Myocyte (in vitro differentiated cells): ENCODE measurements around the gene PLA2G2D. TPM values are rescaled to one million over a fixed set of nuclear protein-coding genes. Genes with fewer than 3 reads are reported as not detected.

Source experiments
- DNase-seq: peaks from one replicate; pipeline ENCODE4 v3.0.0-alpha.2; 2012; ENCODE audit warnings: low read depth
- polyA plus RNA-seq: library from polyadenylated mRNA; unstranded; fragments of >200 nt; gene quantifications from one replicate; pipeline ENCODE4 v1.2.1, GENCODE V29; 2012; ENCODE audit warnings: missing spikeins
- total RNA-seq: library from RNA; depleted of rRNA; stranded (reverse); fragments of >200 nt; gene quantifications from 2 replicates; pipeline ENCODE4 v1.2.3, GENCODE V29; 2014

Gene PLA2G2D
- not detected in 2 replicates for total RNA-seq
- not detected for polyA plus RNA-seq

- no peak for DNase-seq
Measured at GRCh38 chr1:20119347-20119746, at the start of gene PLA2G2D. Gene PLA2G2D, minus strand, starts transcription at chr1:20119536. Its CDS starts 38 bp downstream, at chr1:20119498.

- DNase-seq, result no peak
Measured at GRCh38 chr1:20168564-20169491, 49.5 kb upstream of the PLA2G2D start.

- DNase-seq, result no peak
Measured at GRCh38 chr1:20167126-20167525, 47.8 kb upstream of the PLA2G2D start.

GRCh38 chr1:20166051-20166450, 46.7 kb upstream of the PLA2G2D start:
- no peak for DNase-seq

GRCh38 chr1:20165522-20165951, 46.2 kb upstream of the PLA2G2D start:
- no peak for DNase-seq

- peak; percentile 37 for DNase-seq
Measured at GRCh38 chr1:20164694-20165202, 45.4 kb upstream of the PLA2G2D start.

- DNase-seq, result no peak
Measured at GRCh38 chr1:20160034-20160433, 40.7 kb upstream of the PLA2G2D start.

GRCh38 chr1:20158358-20159070, 39.2 kb upstream of the PLA2G2D start:
- no peak for DNase-seq

- no peak for DNase-seq
Measured at GRCh38 chr1:20154301-20154831, 35.0 kb upstream of the PLA2G2D start.

GRCh38 chr1:20153000-20153418, 33.7 kb upstream of the PLA2G2D start:
- DNase-seq, result peak; percentile 67

GRCh38 chr1:20152599-20152930, 33.2 kb upstream of the PLA2G2D start:
- no peak for DNase-seq

- DNase-seq, result peak; percentile 71
Measured at GRCh38 chr1:20151906-20152598, 32.7 kb upstream of the PLA2G2D start.

GRCh38 chr1:20150969-20151368, 31.6 kb upstream of the PLA2G2D start:
- DNase-seq, result no peak

GRCh38 chr1:20150326-20150705, 31.0 kb upstream of the PLA2G2D start:
- no peak for DNase-seq

- no peak for DNase-seq
Measured at GRCh38 chr1:20149601-20150325, 30.4 kb upstream of the PLA2G2D start.

GRCh38 chr1:20148571-20149500, 29.5 kb upstream of the PLA2G2D start:
- DNase-seq, result no peak

GRCh38 chr1:20147846-20148570, 28.7 kb upstream of the PLA2G2D start:
- DNase-seq, result no peak

GRCh38 chr1:20143734-20144565, 24.6 kb upstream of the PLA2G2D start:
- DNase-seq, result no peak
